GM12891 (cell line): ENCODE results near the gene RAB12.
A peak's percentile ranks its signal among the peaks of the same experiment; 100 is the strongest.
"Not testable (repeated sequence)": the region's sequence is repeated elsewhere in the genome, so short reads cannot be mapped to it uniquely, and the experiment has no call there.

Experiments used
- DNase-seq: peaks from one replicate; pipeline ENCODE4 v3.0.0; 2011; ENCODE audit warnings: low spot score; ENCODE audit not compliant: insufficient read length
- FAIRE-seq: peaks from 2 replicates; lab custom pipeline; 2011; peaks lifted over from hg19 to GRCh38; lab: Jason Lieb, UNC
- PAX5 ChIP-seq: IDR thresholded peaks from 2 replicates; pipeline ENCODE4 v1.6.1; 2011; ENCODE audit warnings: low read length, moderate library complexity, mild to moderate bottlenecking; ENCODE audit not compliant: insufficient read depth, severe bottlenecking
- POLR2A ChIP-seq: IDR thresholded peaks from 2 replicates; pipeline ENCODE4 v1.6.1; 2011; ENCODE audit warnings: low read depth, low read length, control low read depth
- POLR2AphosphoS5 ChIP-seq: IDR thresholded peaks from 2 replicates; pipeline ENCODE4 v1.6.1; 2011; ENCODE audit warnings: low read depth, low read length, control low read depth
- POU2F2 ChIP-seq: IDR thresholded peaks from 2 replicates; pipeline ENCODE4 v1.6.1; 2011; ENCODE audit warnings: low read depth, mild to moderate bottlenecking, control low read depth, low read length, moderate library complexity
- SPI1 ChIP-seq: IDR thresholded peaks from 2 replicates; pipeline ENCODE4 v1.6.1; 2011; ENCODE audit warnings: low read depth, low read length, control low read depth
- TAF1 ChIP-seq: IDR thresholded peaks from 2 replicates; pipeline ENCODE4 v1.6.1; 2011; ENCODE audit warnings: low read depth, low read length, control low read depth

Gene RAB12

DNA sequence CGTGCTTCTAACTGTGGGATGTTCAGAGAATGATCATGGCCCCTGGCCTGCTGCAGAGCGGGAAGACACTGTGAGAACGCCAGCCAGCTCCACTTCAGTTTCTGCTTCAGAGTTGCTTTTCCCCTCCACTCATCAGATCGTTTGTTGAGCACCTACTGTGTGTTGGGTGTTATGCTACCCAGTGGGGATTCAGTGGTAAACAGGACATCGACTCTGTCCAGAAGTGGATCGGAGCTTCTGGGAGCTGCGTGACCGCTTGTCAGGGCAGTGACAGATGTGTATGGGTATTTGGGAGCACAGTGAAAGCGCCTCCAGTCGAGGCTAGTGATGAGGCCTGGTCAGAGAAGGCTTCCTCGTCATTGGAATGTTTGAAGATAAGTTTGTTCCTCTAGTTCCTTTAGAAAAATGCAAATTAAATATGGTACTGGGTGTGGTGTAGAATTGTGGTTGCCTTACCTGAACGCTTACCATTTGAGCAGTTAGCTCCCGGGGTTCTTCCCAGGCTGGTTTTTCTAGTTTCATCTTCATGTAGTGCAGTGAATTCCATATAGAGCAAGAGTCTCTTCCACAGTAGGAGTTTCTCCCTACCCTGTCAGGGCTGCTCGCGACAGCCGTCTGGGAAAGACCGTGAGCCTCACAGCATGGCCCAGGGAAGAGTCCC, 2.8 kb downstream of the RAB12 start:
- FAIRE-seq (no peak), DNase-seq (no peak)
- TF ChIP-seq PAX5 (no peak), POU2F2 (no peak), POLR2A (peak; percentile 60), SPI1 (no peak), TAF1 (no peak), POLR2AphosphoS5 (0 out of 2 replicates have a peak, but pooled peaks have one; percentile 14)

DNA sequence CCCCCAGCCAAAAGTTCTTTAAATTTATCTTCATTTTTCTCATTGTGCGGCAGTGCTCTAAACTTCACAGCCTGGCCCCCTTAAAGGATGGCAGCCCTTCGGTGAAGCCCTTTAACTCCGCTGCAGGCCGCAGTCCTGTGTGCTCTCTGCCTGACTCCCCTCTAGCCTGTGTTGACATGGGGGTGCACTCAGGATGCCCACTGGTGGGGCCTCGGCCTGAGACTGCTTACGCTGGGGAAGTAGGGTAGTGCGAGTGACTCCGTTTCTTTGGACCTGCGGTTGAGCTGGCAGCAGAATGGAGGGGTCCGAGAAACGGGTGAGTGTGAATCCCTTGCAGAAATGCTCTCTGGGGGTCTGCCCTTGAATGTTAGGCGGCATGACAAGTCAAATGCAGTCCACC, 5.6 kb downstream of the RAB12 start:
- FAIRE-seq (no peak), DNase-seq (no peak)
- TF ChIP-seq POU2F2 (no peak), TAF1 (no peak), POLR2AphosphoS5 (no peak), PAX5 (no peak), SPI1 (no peak), POLR2A (no peak)

DNA sequence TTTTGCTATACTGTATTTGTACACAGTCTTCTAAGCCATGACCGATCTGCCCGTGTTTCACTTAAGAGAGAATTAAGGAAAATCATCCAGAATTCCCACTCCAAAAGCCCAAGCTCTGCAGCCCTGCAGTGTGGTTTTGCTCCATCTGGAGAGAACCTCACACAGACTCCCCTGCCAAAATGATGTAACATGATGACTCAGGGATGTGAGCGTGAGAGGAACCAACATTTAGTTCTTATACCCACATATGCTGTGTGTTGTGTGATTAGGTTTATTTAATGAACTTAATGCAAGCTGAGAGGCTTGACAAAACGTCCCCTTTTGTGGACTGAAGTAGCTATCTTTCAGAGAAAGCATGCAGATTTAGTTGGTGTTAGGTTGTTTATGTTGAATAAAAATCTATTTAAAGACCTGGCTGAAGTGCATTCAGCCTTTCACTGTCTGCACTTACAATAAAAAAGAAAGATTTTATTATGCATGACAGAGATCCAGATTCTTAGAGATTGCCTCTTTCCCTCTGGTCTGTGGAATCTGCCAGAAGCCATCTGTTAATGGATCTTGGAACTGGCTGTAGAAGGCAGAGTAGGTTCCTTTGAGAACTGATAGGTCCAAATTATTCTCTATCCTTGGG, 6.3 kb downstream of the RAB12 start:
- FAIRE-seq (no peak), DNase-seq (no peak)
- TF ChIP-seq TAF1, result no peak
- TF ChIP-seq POLR2A, result no peak
- TF ChIP-seq SPI1, result no peak
- no peak for TF ChIP-seq PAX5
- no peak for TF ChIP-seq POU2F2
- no peak for TF ChIP-seq POLR2AphosphoS5

DNA sequence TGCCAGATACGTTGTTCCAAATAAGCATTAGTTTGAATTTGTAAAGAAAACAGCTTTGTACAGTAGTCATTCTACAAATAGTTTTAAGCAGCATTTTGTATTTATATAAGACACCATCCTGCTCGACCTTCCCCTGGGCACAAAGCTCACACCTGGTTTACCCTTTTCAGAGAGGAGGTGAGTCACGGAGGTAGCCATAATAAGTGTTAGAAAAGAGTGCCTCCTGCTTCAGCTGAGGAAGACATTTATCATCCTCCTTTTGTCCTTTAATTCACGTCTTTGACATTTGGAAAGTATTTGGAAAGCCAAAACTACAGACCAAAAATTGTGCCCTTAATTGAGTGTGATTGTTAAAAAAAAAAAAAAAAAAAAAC, 6.8 kb downstream of the RAB12 start:
- no peak for TF ChIP-seq SPI1
- no peak for TF ChIP-seq PAX5
- no peak for TF ChIP-seq POU2F2
- TF ChIP-seq POLR2AphosphoS5, result no peak
- no peak for TF ChIP-seq POLR2A
- no peak for TF ChIP-seq TAF1
- no peak for DNase-seq
- FAIRE-seq, result no peak

DNA sequence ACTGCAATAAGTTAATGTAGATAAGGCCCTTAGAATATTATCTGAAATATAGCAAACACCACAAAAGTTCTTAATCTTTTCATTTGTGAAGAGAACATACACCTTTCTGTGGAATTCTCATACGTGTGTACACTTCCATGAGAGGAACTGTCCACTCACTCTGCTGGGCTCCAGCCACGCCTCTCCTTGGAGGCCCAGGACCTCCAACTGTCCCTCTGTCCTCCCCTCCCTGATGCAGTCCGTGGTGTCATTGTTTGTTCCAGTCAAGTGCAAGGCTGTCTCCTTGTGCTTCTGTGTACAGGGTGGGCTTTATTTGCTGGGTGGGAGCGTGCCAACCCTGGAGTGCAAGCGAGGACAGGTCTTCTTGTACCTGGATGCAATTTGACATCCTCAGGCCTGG, 8.7 kb downstream of the RAB12 start:
- FAIRE-seq (no peak), DNase-seq (no peak)
- TF ChIP-seq POLR2AphosphoS5 (peak; percentile 43; the same call in 1 of the 2 replicates), TAF1 (no peak), SPI1 (no peak), POLR2A (peak; percentile 34; the same call in 1 of the 2 replicates), PAX5 (no peak), POU2F2 (no peak)

DNA sequence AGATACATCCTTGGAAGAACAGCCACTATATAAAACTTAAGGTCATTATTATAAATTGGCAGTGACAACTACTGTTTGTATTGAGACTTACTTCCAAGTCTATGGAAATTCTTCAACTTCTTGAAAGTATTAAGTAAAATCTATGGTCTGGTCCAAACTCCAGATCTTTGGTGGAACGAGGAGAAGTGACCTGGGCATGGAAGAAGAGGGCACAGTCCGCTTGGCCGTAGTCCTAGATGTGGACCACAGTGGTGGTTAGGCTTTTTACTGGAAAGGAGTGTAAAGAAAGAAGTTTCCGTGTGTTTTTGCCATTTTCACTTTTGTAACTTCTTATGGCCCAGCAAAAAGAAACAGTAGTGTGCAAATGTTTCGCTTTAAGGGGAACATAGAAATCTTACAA, 9.8 kb downstream of the RAB12 start:
- DNase-seq (no peak), FAIRE-seq (no peak)
- TF ChIP-seq POU2F2, result no peak
- no peak for TF ChIP-seq POLR2AphosphoS5
- TF ChIP-seq POLR2A, result no peak
- no peak for TF ChIP-seq TAF1
- TF ChIP-seq PAX5, result no peak
- TF ChIP-seq SPI1, result no peak

DNA sequence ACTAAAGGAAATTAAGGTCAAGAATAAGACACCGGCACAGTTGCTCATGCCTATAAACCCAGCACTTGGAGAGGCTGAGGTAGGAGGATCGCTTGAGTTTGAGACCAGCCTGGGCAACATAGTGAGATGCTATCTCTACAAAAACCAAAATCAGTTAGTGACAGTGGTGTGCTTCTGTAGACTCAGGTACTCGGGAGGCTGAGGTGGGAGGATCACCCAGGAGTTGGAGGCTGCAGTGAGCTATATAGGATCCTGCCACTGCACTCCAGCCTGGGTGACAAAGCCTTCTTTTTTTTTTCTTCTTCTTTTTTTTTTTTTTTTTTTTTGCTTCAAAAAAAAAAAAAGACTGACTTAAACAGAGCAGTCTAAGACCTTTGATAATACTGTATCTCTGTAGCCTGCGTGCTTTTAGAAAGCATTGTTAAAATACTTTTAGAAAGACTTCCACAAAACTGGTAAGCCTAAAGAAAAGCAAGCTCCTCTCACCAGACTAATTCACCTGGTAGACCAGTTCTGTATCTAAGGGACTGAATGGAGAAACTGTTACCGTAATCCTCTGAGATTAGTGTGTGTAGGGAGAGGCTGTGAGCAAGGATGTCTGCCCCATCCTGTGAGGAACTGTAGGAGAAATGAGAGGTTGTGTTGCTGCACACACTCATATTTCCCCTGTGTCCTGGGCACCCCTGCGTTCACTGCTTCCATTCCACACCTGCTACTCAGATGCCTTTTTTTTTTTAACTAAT, 10.8 kb downstream of the RAB12 start:
- DNase-seq (no peak), FAIRE-seq (no peak)
- TF ChIP-seq SPI1 (no peak), POLR2AphosphoS5 (no peak), TAF1 (no peak), PAX5 (no peak), POLR2A (no peak), POU2F2 (no peak)

DNA sequence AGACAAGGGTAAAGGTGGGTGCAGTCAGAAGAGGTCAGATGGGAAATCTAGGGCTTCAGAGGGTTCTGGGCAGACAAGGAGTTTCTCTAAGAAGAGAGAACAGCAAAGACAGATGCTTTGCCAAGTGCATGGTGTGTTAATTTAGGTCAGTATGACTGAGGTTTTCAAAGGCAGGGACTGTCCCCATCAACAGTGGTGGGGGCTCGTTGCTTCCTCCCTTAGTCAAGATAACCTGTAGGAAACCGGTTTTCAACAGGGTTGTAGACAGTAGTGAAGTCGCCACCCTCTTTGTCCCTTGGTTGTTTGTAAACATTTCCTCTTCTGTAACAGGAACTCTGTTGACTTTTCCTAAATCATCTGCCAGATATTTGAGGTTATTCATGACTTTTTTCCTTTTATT, 11.6 kb downstream of the RAB12 start:
- DNase-seq (no peak), FAIRE-seq (no peak)
- TF ChIP-seq POLR2AphosphoS5 (peak; percentile 17), TAF1 (no peak)

DNA sequence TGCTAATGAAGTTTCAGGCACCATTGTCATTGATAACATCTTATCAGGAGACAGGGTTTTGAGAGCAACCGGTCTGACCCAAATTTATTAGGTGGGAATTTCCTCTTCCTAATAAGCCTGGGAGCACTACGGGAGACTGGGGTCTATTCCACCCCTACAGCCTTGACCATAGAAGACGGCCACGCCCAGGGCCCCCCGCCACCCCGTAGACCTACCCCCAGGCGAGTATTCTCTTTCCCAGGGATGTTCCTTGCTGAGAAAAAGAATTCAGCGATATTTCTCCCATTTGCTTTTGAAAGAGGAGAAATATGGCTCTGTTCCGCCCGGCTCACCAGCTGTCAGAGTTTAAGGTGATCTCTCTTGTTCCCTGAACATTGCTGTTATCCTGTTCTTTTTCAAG, 13.4 kb downstream of the RAB12 start:
- not testable (repeated sequence) for DNase-seq, FAIRE-seq
